GM10266 (cell line): Measurements from ENCODE around the gene PRKAG2.

Experiments used
- DNase-seq: peaks from one replicate; pipeline ENCODE4 v3.0.0; 2012; ENCODE audit errors: extremely low spot score
- CTCF ChIP-seq: IDR thresholded peaks from 2 replicates; pipeline ENCODE4 v1.5.1; 2012; ENCODE audit warnings: mild to moderate bottlenecking, low read depth; ENCODE audit not compliant: control insufficient read depth, insufficient read depth; ENCODE audit errors: missing control alignments

PRKAG2 gene

GRCh38 chr7:151821806-151822540, 54.9 kb downstream of the PRKAG2 start:
- no peak for DNase-seq
- no peak for TF ChIP-seq CTCF

GRCh38 chr7:151821226-151821625, 55.7 kb downstream of the PRKAG2 start:
- DNase-seq = no peak
- TF ChIP-seq CTCF = no peak

- DNase-seq = no peak
- TF ChIP-seq CTCF = no peak
Measured at GRCh38 chr7:151820491-151821105, 56.3 kb downstream of the PRKAG2 start.

GRCh38 chr7:151819866-151820265, 57.0 kb downstream of the PRKAG2 start:
- TF ChIP-seq CTCF = no peak
- no peak for DNase-seq

GRCh38 chr7:151818674-151819519, 58.0 kb downstream of the PRKAG2 start:
- no peak for DNase-seq
- TF ChIP-seq CTCF = no peak

GRCh38 chr7:151817981-151818673, 58.8 kb downstream of the PRKAG2 start:
- no peak for TF ChIP-seq CTCF
- DNase-seq = no peak
